ENCODE results near the gene SLC7A5. TPM values are rescaled to one million over a fixed set of nuclear protein-coding genes. Genes with fewer than 3 reads are reported as not detected.

Gene SLC7A5
- total and polyA plus RNA-seq, 2 of the 13 experiments (the other 11 are each of a cell fraction or from before 2014, with no cell fraction given): 79.6 to 155 TPM

- peak; percentile 34; the same call in 1 of the 2 replicates for TF ChIP-seq ZBTB4 (CRISPR knock-in tag; IDR thresholded peaks at IDR 0.05; ENCODE audit: borderline replicate concordance)
- TF ChIP-seq AGO2 (optimal IDR thresholded peaks at IDR 0.05; ENCODE audit: low read depth, low read length): peak; percentile 68
- TF ChIP-seq TRIM22 (IDR thresholded peaks at IDR 0.05): no peak
- TF ChIP-seq ZNF883 (CRISPR knock-in tag; IDR thresholded peaks at IDR 0.05; ENCODE audit: not compliant biosample characterization): no peak
- peak; percentile 36; the same call in 1 of the 2 replicates for TF ChIP-seq ZFP91 (CRISPR knock-in tag; IDR thresholded peaks at IDR 0.05; ENCODE audit: borderline replicate concordance)
- peak; percentile 86 for TF ChIP-seq ZBTB38 (CRISPR knock-in tag; IDR thresholded peaks at IDR 0.05)
- no peak for TF ChIP-seq ZNF629 (CRISPR knock-in tag; conservative IDR thresholded peaks at IDR 0.05)
- TF ChIP-seq ZNF512B (CRISPR knock-in tag; IDR thresholded peaks at IDR 0.05; ENCODE audit: borderline replicate concordance): 0 out of 2 replicates have a peak, but pooled peaks have one; percentile 58
- 0 out of 2 replicates have a peak, but pooled peaks have one; percentile 46 for TF ChIP-seq REPIN1 (CRISPR knock-in tag; IDR thresholded peaks at IDR 0.05; ENCODE audit: borderline replicate concordance, low read depth)
- BruUV-seq (replicated peaks): no TSS peak
- H3K27ac ChIP-seq (ENCODE audit: extremely low read length, insufficient read depth, low read length): no peak overlapping the region
These were observed 13.2 kb upstream of the SLC7A5 start for GRCh38 chr16:87882436-87883019.

More at GRCh38 chr16:87882436-87883019, 13.2 kb upstream of the SLC7A5 start:
- H3K79me2 ChIP-seq (ENCODE audit: insufficient read depth, low read length): no peaks in the 10 kb centered on the region
- intact Hi-C loops (cut with micrococcal nuclease; ENCODE audit: unreplicated experiment): no loop called here
- no peak overlapping the region for H2AFZ ChIP-seq (ENCODE audit: low read length)
- DNase-seq (ENCODE audit: low spot score): no peak
- in situ Hi-C loops (cut with HindIII; ENCODE audit: extremely low pct_ligation_motif_present, low pct_unique_long_range_greater_than_20kb): no loop called here
- no peaks in the 10 kb centered on the region for H3K9me3 ChIP-seq (ENCODE audit: low read length)
- no peak overlapping the region for H3K4me2 ChIP-seq (ENCODE audit: low read depth, low read length)
- FAIRE-seq: no peak
- POLR2A ChIA-PET: interaction anchor here (0.9 to 1.0 kb wide), 2 partner anchors 76 to 110 kb away, joined by 3 read pairs; no protein-coding TSS in a partner anchor
- no peaks in the 10 kb centered on the region for H3K27me3 ChIP-seq (ENCODE audit: control insufficient read depth in 1 of 2, insufficient read depth in 2 of 2, low read length in 2 of 2)
- WGBS (ENCODE audit: low lambda C conversion rate): 95% methylated on average over 29 of the region's 29 CpGs
- ATAC-seq: no peak
- no peaks in the 10 kb centered on the region for H4K20me1 ChIP-seq (ENCODE audit: insufficient read depth, low read length)
- no peak overlapping the region for H3K4me3 ChIP-seq (replicated peaks in 1 of 3; ENCODE audit: insufficient read depth in 1 of 3, low read depth in 2 of 3, low read length in 3 of 3)
- peaks cover 77% of the 10 kb centered on the region for H3K4me1 ChIP-seq (ENCODE audit: insufficient read depth, low read length)
- H3K36me3 ChIP-seq (replicated peaks in 1 of 2; ENCODE audit: control insufficient read depth in 1 of 2, insufficient read depth in 2 of 2, low read length in 2 of 2): 0 out of 5 replicates have a peak, but pooled peaks cover 0 to under 1% of the 10 kb centered on the region in 2 experiments
- CTCF ChIA-PET (ENCODE audit: low intra/inter-chr PET ratio, low total read pairs): no interaction called here
- H3K9ac ChIP-seq (ENCODE audit: insufficient read depth, low read depth, low read length): no peak overlapping the region
